Cerebellar cortex (tissue), 1 donor: ENCODE results near the gene RAB11FIP4.

Source experiments
- DNase-seq: peaks from one replicate; pipeline ENCODE4 v3.0.0-alpha.2; 2015; ENCODE audit warnings: low spot score

RAB11FIP4 gene

GRCh38 chr17:31457391-31458234 is 66.1 kb downstream of the RAB11FIP4 start:
- DNase-seq: no peak

GRCh38 chr17:31458829-31459228 is 67.4 kb downstream of the RAB11FIP4 start:
- no peak for DNase-seq

- no peak for DNase-seq
Measured at GRCh38 chr17:31459716-31460115, 68.2 kb downstream of the RAB11FIP4 start.

GRCh38 chr17:31460226-31460721 is 68.8 kb downstream of the RAB11FIP4 start:
- DNase-seq: no peak

- DNase-seq: no peak
Measured at GRCh38 chr17:31461227-31461810, 69.8 kb downstream of the RAB11FIP4 start.

GRCh38 chr17:31462261-31462660 is 70.8 kb downstream of the RAB11FIP4 start:
- DNase-seq: no peak

- no peak for DNase-seq
Measured at GRCh38 chr17:31466096-31466760, 74.8 kb downstream of the RAB11FIP4 start.

GRCh38 chr17:31467502-31468256 is 76.2 kb downstream of the RAB11FIP4 start:
- DNase-seq: peak; percentile 72

GRCh38 chr17:31469959-31470358 is 78.5 kb downstream of the RAB11FIP4 start:
- no peak for DNase-seq

- DNase-seq: no peak
Measured at GRCh38 chr17:31470592-31470991, 79.1 kb downstream of the RAB11FIP4 start.

- no peak for DNase-seq
Measured at GRCh38 chr17:31472137-31472536, 80.7 kb downstream of the RAB11FIP4 start.

GRCh38 chr17:31475378-31476162 is 84.1 kb downstream of the RAB11FIP4 start:
- DNase-seq: no peak

GRCh38 chr17:31476525-31477416 is 85.3 kb downstream of the RAB11FIP4 start:
- no peak for DNase-seq

GRCh38 chr17:31477417-31478055 is 86.1 kb downstream of the RAB11FIP4 start:
- DNase-seq: no peak

- no peak for DNase-seq
Measured at GRCh38 chr17:31479062-31479408, 87.6 kb downstream of the RAB11FIP4 start.

GRCh38 chr17:31479524-31479923 is 88.0 kb downstream of the RAB11FIP4 start:
- DNase-seq: no peak

- DNase-seq: peak; percentile 65
Measured at GRCh38 chr17:31480067-31480466, 88.6 kb downstream of the RAB11FIP4 start.

GRCh38 chr17:31480904-31481782 is 89.7 kb downstream of the RAB11FIP4 start:
- no peak for DNase-seq

GRCh38 chr17:31481783-31482081 is 90.3 kb downstream of the RAB11FIP4 start:
- no peak for DNase-seq
